Osteoblast (primary cell): Measurements from ENCODE around the gene DENND5A. TPM values are rescaled to one million over a fixed set of nuclear protein-coding genes. Genes with fewer than 3 reads are reported as not detected.

ENCODE experiments used
- DNase-seq: peaks from one replicate; pipeline ENCODE4 v3.0.0; 2011; ENCODE audit warnings: low spot score, mixed read lengths; ENCODE audit not compliant: insufficient read length; ENCODE audit errors: missing footprints
- H2AFZ ChIP-seq: 2 replicates; pipeline ENCODE4 v1.6.0; 2011; ENCODE audit warnings: mild to moderate bottlenecking, low read length
- H3K27ac ChIP-seq: 2 replicates; pipeline ENCODE4 v1.5.1; 2011; ENCODE audit warnings: mild to moderate bottlenecking, low read depth, low read length, moderate library complexity
- H3K27me3 ChIP-seq: 2 replicates; pipeline ENCODE4 v1.6.0; 2012; ENCODE audit warnings: mild to moderate bottlenecking, control low read depth, inconsistent platforms, low read length, moderate library complexity; ENCODE audit not compliant: insufficient read depth
- H3K36me3 ChIP-seq: 2 replicates; pipeline ENCODE4 v1.5.1; 2011; ENCODE audit warnings: mild to moderate bottlenecking, low read length, control low read depth, moderate library complexity; ENCODE audit not compliant: insufficient read depth
- H3K4me1 ChIP-seq: 2 replicates; pipeline ENCODE4 v1.5.1; 2011; ENCODE audit warnings: mild to moderate bottlenecking, low read length, control low read depth, moderate library complexity; ENCODE audit not compliant: insufficient read depth
- H3K4me2 ChIP-seq: 2 replicates; pipeline ENCODE4 v1.6.0; 2011; ENCODE audit warnings: mild to moderate bottlenecking, low read length; ENCODE audit not compliant: insufficient read depth
- H3K4me3 ChIP-seq: fragments of 200-600 bp; sonication (generic); 3 replicates; pipeline ENCODE4 v1.5.1; 2012; ENCODE audit warnings: mild to moderate bottlenecking, low read length, inconsistent platforms; ENCODE audit not compliant: insufficient read depth
- H3K79me2 ChIP-seq: 2 replicates; pipeline ENCODE4 v1.6.0; 2012; ENCODE audit warnings: mild to moderate bottlenecking, low read length, control low read depth, inconsistent platforms; ENCODE audit not compliant: insufficient read depth
- H3K9me3 ChIP-seq: 2 replicates; pipeline ENCODE4 v1.5.1; 2011; ENCODE audit warnings: low read depth, low read length, control low read depth
- H4K20me1 ChIP-seq: 2 replicates; pipeline ENCODE4 v1.6.0; 2012; ENCODE audit warnings: mild to moderate bottlenecking, low read length, control low read depth; ENCODE audit not compliant: insufficient read depth
- total RNA-seq: library from RNA; depleted of rRNA; stranded (reverse); fragments of >200 nt; gene quantifications from 2 replicates; pipeline ENCODE4 v1.2.3, GENCODE V29; 2012
- TF ChIP-seq, protein P1 (sequence below): IDR thresholded peaks from 2 replicates; pipeline ENCODE4 v1.5.1; 2011; ENCODE audit warnings: mild to moderate bottlenecking, low read depth, low read length, moderate library complexity; ENCODE audit errors: extremely low read depth

DENND5A gene
- total RNA-seq, 1 donor, result 183 TPM

GRCh38 chr11:9207229-9207628, 57.9 kb downstream of the DENND5A start:
- TF ChIP-seq, protein P1, sequence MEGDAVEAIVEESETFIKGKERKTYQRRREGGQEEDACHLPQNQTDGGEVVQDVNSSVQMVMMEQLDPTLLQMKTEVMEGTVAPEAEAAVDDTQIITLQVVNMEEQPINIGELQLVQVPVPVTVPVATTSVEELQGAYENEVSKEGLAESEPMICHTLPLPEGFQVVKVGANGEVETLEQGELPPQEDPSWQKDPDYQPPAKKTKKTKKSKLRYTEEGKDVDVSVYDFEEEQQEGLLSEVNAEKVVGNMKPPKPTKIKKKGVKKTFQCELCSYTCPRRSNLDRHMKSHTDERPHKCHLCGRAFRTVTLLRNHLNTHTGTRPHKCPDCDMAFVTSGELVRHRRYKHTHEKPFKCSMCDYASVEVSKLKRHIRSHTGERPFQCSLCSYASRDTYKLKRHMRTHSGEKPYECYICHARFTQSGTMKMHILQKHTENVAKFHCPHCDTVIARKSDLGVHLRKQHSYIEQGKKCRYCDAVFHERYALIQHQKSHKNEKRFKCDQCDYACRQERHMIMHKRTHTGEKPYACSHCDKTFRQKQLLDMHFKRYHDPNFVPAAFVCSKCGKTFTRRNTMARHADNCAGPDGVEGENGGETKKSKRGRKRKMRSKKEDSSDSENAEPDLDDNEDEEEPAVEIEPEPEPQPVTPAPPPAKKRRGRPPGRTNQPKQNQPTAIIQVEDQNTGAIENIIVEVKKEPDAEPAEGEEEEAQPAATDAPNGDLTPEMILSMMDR, result no peak
- peaks cover 24% of the 10 kb centered on the region for H3K36me3 ChIP-seq
- H3K9me3 ChIP-seq, result no peaks in the 10 kb centered on the region
- peaks cover 38% of the 10 kb centered on the region for H3K4me1 ChIP-seq
- peak overlapping the region; percentile 71 for H3K27ac ChIP-seq
- peaks cover 26% of the 10 kb centered on the region for H4K20me1 ChIP-seq
- H3K79me2 ChIP-seq, result peaks cover 93% of the 10 kb centered on the region
- peak overlapping the region; percentile 47 for H3K4me2 ChIP-seq
- DNase-seq, result no peak
- H3K27me3 ChIP-seq, result no peaks in the 10 kb centered on the region
- no peak overlapping the region for H3K4me3 ChIP-seq
- H2AFZ ChIP-seq, result no peak overlapping the region

GRCh38 chr11:9206496-9206895, 58.7 kb downstream of the DENND5A start:
- no peak overlapping the region for H2AFZ ChIP-seq
- TF ChIP-seq, protein P1, result no peak
- DNase-seq, result peak; percentile 64
- peaks cover 38% of the 10 kb centered on the region for H3K4me1 ChIP-seq
- H3K27ac ChIP-seq, result peak overlapping the region; percentile 71
- H3K4me2 ChIP-seq, result peak overlapping the region; percentile 47
- H4K20me1 ChIP-seq, result peaks cover 26% of the 10 kb centered on the region
- no peak overlapping the region for H3K4me3 ChIP-seq
- H3K27me3 ChIP-seq, result no peaks in the 10 kb centered on the region
- peaks cover 93% of the 10 kb centered on the region for H3K79me2 ChIP-seq
- peaks cover 24% of the 10 kb centered on the region for H3K36me3 ChIP-seq
- no peaks in the 10 kb centered on the region for H3K9me3 ChIP-seq

- peaks cover 24% of the 10 kb centered on the region for H3K36me3 ChIP-seq
- TF ChIP-seq, protein P1, result no peak
- H2AFZ ChIP-seq, result no peak overlapping the region
- H3K4me1 ChIP-seq, result peaks cover 29% of the 10 kb centered on the region
- no peaks in the 10 kb centered on the region for H3K27me3 ChIP-seq
- no peak overlapping the region for H3K27ac ChIP-seq
- no peaks in the 10 kb centered on the region for H3K9me3 ChIP-seq
- H3K4me2 ChIP-seq, result no peak overlapping the region
- H3K79me2 ChIP-seq, result peaks cover 83% of the 10 kb centered on the region
- no peak for DNase-seq
- no peak overlapping the region for H3K4me3 ChIP-seq
- H4K20me1 ChIP-seq, result peaks cover 4% of the 10 kb centered on the region
These were observed 61.3 kb downstream of the DENND5A start for GRCh38 chr11:9203691-9204311.

DNA sequence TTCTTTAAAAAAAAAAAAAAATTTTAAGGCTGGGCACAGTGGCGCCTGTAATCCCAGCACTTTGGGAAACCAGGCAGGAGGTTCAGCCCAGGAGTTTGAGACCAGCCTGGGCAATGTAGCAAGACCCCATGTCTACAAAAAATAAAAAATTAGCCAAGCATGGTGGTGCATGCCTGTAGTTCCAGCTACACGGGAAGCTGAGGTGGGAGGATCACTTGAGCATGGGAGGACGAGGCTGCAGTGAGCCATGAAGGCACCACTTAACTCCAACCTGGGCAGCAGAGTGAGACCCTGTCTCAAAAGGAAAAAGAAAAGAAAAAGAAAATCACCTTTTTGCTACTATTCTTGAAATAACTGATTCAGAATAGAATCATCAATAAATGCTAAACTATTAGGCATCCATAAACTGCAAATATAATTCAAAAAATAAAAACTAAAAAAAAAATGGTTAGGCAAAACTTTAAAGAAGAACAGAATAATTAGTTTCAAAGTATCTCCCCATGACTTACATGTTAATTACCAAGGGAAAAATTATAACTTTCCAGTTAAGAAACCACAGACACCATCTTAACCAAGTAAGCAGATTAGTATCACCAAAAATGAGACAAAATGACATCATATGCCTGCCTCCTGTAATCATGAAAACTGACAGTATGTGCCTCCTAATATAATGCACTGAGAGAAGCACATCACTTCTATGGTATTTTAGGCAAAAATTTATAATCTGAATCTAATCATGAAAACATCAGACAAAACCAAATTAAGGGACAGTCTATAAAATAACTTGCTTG, 63.6 kb downstream of the DENND5A start:
- Histone ChIP-seq H2AFZ (no peak overlapping the region), H3K4me2 (no peak overlapping the region), H3K79me2 (peaks cover 73% of the 10 kb centered on the region), H3K4me1 (peaks cover 18% of the 10 kb centered on the region), H3K4me3 (no peak overlapping the region), H3K9me3 (no peaks in the 10 kb centered on the region), H3K27ac (no peak overlapping the region), H3K36me3 (peaks cover 28% of the 10 kb centered on the region), H4K20me1 (peaks cover 4% of the 10 kb centered on the region), H3K27me3 (no peaks in the 10 kb centered on the region)
- no peak for DNase-seq
- TF ChIP-seq, protein P1, result no peak
